PC-9 (cell line): Measurements from ENCODE around the gene INTS7.

ENCODE experiments used
- CTCF ChIP-seq: fragments of 200-600 bp; sonication (generic); conservative IDR thresholded peaks from 2 replicates; pipeline ENCODE4 v1.6.1; 2017; ENCODE audit warnings: mixed run types, antibody characterized with exemption, mild to moderate bottlenecking, moderate library complexity
- EZH2 ChIP-seq: fragments of 200-600 bp; sonication (generic); IDR thresholded peaks from 2 replicates; pipeline ENCODE4 v1.8.0; 2017; ENCODE audit warnings: antibody characterized with exemption, low read depth

DNA sequence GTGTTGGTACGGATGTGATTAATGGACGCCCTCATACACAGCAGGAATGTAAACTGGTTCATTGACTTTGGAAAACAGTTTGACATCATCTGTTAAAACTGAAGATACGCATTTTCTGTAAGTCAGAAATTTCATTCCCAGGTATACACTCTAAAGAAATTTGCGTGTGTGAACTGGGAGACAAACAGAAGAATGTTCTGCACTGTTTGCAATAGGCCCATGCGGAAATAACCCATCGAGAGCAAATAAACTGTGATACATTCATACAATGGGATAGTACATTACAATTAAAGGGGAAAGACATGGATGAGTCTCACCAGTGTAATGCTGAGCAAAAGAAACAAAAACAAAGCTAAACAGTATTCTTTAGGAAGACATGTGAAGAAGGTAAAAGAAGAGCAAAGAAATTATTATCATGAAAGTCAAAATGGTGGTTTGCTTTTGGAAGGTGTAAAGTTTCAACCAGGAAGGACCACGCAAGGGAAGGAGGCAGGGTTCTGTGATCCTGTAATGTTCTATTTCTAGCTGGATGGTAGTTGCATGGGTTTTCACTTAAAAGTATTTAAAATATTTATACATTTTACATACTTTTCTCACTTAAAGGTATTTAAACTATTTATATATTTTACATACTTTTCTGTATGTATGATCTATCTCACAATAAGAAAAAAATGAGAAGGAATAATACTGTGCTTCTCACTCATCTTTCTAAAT lies 30.3 kb downstream of the INTS7 start:
- TF ChIP-seq CTCF (no peak), EZH2 (no peak)
